GM21825 (cell line): ENCODE results near the gene TENT4B.

Source experiments
- ATAC-seq: cut with Tn5 transposase; IDR thresholded peaks from one replicate; pipeline ENCODE4 v1.9.1; 2021; ENCODE audit warnings: mild to moderate bottlenecking, moderate library complexity; ENCODE audit not compliant: unreplicated experiment

TENT4B gene

GRCh38 chr16:50252082-50252611 lies 99.0 kb downstream of the TENT4B start:
- ATAC-seq: no peak

GRCh38 chr16:50252874-50253513 lies 99.9 kb downstream of the TENT4B start:
- no peak for ATAC-seq

- no peak for ATAC-seq
These were observed 100.4 kb downstream of the TENT4B start for GRCh38 chr16:50253514-50253910.

- no peak for ATAC-seq
These were observed 101.0 kb downstream of the TENT4B start for GRCh38 chr16:50254072-50254471.

- no peak for ATAC-seq
These were observed 102.4 kb downstream of the TENT4B start for GRCh38 chr16:50255538-50255937.

GRCh38 chr16:50256604-50257003 lies 103.5 kb downstream of the TENT4B start:
- ATAC-seq: no peak

GRCh38 chr16:50257876-50258275 lies 104.8 kb downstream of the TENT4B start:
- no peak for ATAC-seq

- no peak for ATAC-seq
These were observed 106.5 kb downstream of the TENT4B start for GRCh38 chr16:50259334-50260205.

- ATAC-seq: no peak
These were observed 107.4 kb downstream of the TENT4B start for GRCh38 chr16:50260206-50261159.

- no peak for ATAC-seq
These were observed 108.1 kb downstream of the TENT4B start for GRCh38 chr16:50261160-50261706.

- ATAC-seq: no peak
These were observed 108.7 kb downstream of the TENT4B start for GRCh38 chr16:50261707-50262235.

- no peak for ATAC-seq
These were observed 110.2 kb downstream of the TENT4B start for GRCh38 chr16:50263060-50263909.

- ATAC-seq: no peak
These were observed 111.1 kb downstream of the TENT4B start for GRCh38 chr16:50263940-50264929.

- ATAC-seq: no peak
These were observed 112.2 kb downstream of the TENT4B start for GRCh38 chr16:50265260-50265659.

GRCh38 chr16:50265716-50266336 lies 112.7 kb downstream of the TENT4B start:
- no peak for ATAC-seq

GRCh38 chr16:50266337-50267091 lies 113.4 kb downstream of the TENT4B start, which contains the start of gene ADCY7:
ADCY7 (plus strand) TSS chr16:50266551; CDS start chr16:50288180, 21,629 bp downstream.
- ATAC-seq: peak; percentile 82

- ATAC-seq: no peak
These were observed 114.1 kb downstream of the TENT4B start for GRCh38 chr16:50267151-50267631.
